ENCODE results near the gene TBC1D23. TPM values are rescaled to one million over a fixed set of nuclear protein-coding genes. Genes with fewer than 3 reads are reported as not detected.
"Not testable (repeated sequence)": the region's sequence is repeated elsewhere in the genome, so short reads cannot be mapped to it uniquely, and the experiment has no call there.

The TBC1D23 gene
- total and polyA plus RNA-seq, 9 of the 15 experiments (the other 6 are each of a cell fraction or from before 2014, with no cell fraction given): 23.4 to 85.8 (median 43.7) TPM

DNA sequence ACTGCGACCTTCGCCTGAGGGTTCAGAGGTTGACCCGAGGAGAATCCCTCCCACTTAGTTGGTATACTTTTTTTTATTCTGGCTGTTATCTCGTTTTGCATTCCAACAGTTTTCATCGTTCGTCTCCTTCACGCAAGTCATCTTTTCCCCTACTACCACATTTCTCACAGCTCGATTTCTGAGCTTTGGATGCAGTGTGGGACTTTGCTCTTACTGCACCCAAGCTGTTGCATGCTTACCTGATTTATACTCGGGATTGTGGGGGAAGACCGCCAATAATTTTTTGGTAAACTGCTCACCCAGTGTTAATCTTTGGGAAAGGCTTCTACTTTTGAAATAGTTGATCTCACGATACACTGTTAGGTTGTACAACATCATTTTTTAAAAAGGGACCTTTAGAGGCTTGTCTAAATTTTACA lies 702 bp downstream of the TBC1D23 start (continued):
- TF ChIP-seq TEAD1 (CRISPR knock-in tag; IDR thresholded peaks at IDR 0.05) (peak in 1 of 2 experiments; percentile 60; a peak in 1 of 4 replicates), NR2C2 (CRISPR knock-in tag; IDR thresholded peaks at IDR 0.05) (no peak), NR2C2 (tag; IDR thresholded peaks at IDR 0.05) (peak; percentile 56), CBFA2T3 (IDR thresholded peaks at IDR 0.05) (peak; percentile 45; the same call in 1 of the 2 replicates), SRF (CRISPR knock-in tag; IDR thresholded peaks at IDR 0.05) (no peak), TEAD4 (IDR thresholded peaks at IDR 0.05; ENCODE audit: low read length) (peak; percentile 66), TEAD4 (CRISPR knock-in tag; IDR thresholded peaks at IDR 0.05; ENCODE audit: borderline replicate concordance) (no peak), ZNF12 (CRISPR knock-in tag; IDR thresholded peaks at IDR 0.05) (no peak)
- TF ChIP-seq, protein P1, sequence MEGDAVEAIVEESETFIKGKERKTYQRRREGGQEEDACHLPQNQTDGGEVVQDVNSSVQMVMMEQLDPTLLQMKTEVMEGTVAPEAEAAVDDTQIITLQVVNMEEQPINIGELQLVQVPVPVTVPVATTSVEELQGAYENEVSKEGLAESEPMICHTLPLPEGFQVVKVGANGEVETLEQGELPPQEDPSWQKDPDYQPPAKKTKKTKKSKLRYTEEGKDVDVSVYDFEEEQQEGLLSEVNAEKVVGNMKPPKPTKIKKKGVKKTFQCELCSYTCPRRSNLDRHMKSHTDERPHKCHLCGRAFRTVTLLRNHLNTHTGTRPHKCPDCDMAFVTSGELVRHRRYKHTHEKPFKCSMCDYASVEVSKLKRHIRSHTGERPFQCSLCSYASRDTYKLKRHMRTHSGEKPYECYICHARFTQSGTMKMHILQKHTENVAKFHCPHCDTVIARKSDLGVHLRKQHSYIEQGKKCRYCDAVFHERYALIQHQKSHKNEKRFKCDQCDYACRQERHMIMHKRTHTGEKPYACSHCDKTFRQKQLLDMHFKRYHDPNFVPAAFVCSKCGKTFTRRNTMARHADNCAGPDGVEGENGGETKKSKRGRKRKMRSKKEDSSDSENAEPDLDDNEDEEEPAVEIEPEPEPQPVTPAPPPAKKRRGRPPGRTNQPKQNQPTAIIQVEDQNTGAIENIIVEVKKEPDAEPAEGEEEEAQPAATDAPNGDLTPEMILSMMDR (IDR thresholded peaks at IDR 0.05 in 2 of 3, conservative IDR thresholded peaks at IDR 0.05 in 1 of 3; ENCODE audit: insufficient read depth in 2 of 3, low read depth in 1 of 3, low read length in 3 of 3): no peak

DNA sequence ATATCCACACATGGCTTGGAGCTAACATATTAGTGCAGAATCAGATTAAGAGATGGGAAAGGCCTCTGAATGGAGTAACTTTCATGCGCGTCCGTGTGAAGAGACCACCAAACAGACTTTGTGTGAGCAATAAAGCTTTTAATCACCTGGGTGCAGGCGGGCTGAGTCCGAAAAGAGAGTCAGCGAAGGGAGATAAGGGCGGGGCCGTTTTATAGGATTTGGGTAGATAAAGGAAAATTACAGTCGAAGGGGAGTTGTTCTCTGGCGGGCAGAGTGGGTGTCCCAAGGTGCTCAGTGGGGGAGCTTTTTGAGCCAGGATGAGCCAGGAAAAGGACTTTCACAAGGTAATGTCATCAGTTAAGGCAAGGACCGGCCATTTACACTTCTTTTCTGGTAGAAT lies 2.1 kb downstream of the TBC1D23 start:
- H3K27me3 ChIP-seq (ENCODE audit: control insufficient read depth in 2 of 2, insufficient read depth in 2 of 2, low read length in 2 of 2); in situ Hi-C loops (cut with MboI); H3K36me3 ChIP-seq (ENCODE audit: control insufficient read depth, insufficient read depth, low read length); H3K4me1 ChIP-seq (replicated peaks in 1 of 2; ENCODE audit: control insufficient read depth in 2 of 2, insufficient read depth in 2 of 2, low read length in 2 of 2); H3K9me3 ChIP-seq (replicated peaks; ENCODE audit: control insufficient read depth, insufficient read depth, low read depth, low read length); BruUV-seq (replicated peaks); H2AFZ ChIP-seq (ENCODE audit: low read depth, low read length); H3K9me1 ChIP-seq (ENCODE audit: control insufficient read depth, insufficient read depth, low read length); CTCF ChIA-PET (ENCODE audit: low intra/inter-chr PET ratio); ATAC-seq; FAIRE-seq: not testable (repeated sequence)
- Histone ChIP-seq H3K4me3 (peak overlapping the region; percentile 95), H3K9ac (ENCODE audit: insufficient read depth in 1 of 2, low read depth in 2 of 2, low read length in 2 of 2) (peak overlapping the region in 1 of 2 experiments; percentile 98; a peak in 2 of 4 replicates), H3K79me2 (ENCODE audit: control insufficient read depth, insufficient read depth, low read length) (peaks cover 72% of the 10 kb centered on the region), H4K20me1 (replicated peaks; ENCODE audit: control insufficient read depth, insufficient read depth, low read length) (peaks cover 34% of the 10 kb centered on the region), H3K27ac (ENCODE audit: extremely low read depth, low read depth, low read length) (peak overlapping the region; percentile 98), H3K4me2 (ENCODE audit: insufficient read depth, low read length) (peak overlapping the region; percentile 75)
- DNase-seq (ENCODE audit: extremely low read depth in 1 of 4, low spot score in 3 of 4): peak in 1 of 4 experiments; percentile 40
- POLR2A ChIA-PET: interaction anchor here (1.1 to 2.3 kb wide), 2 partner anchors 11 to 14 kb away, joined by 5 to 7 read pairs; no protein-coding TSS in a partner anchor
- intact Hi-C loops (cut with micrococcal nuclease): loop anchor here (5.0 kb wide), 1 partner anchor 139 kb away; the partner anchor contains the start of genes LNP1 and TOMM70
- 0% methylated on average over 11 of the region's 11 CpGs for WGBS (ENCODE audit: insufficient coverage, low coverage, missing lambda C conversion rate)
- TF ChIP-seq, protein P2, sequence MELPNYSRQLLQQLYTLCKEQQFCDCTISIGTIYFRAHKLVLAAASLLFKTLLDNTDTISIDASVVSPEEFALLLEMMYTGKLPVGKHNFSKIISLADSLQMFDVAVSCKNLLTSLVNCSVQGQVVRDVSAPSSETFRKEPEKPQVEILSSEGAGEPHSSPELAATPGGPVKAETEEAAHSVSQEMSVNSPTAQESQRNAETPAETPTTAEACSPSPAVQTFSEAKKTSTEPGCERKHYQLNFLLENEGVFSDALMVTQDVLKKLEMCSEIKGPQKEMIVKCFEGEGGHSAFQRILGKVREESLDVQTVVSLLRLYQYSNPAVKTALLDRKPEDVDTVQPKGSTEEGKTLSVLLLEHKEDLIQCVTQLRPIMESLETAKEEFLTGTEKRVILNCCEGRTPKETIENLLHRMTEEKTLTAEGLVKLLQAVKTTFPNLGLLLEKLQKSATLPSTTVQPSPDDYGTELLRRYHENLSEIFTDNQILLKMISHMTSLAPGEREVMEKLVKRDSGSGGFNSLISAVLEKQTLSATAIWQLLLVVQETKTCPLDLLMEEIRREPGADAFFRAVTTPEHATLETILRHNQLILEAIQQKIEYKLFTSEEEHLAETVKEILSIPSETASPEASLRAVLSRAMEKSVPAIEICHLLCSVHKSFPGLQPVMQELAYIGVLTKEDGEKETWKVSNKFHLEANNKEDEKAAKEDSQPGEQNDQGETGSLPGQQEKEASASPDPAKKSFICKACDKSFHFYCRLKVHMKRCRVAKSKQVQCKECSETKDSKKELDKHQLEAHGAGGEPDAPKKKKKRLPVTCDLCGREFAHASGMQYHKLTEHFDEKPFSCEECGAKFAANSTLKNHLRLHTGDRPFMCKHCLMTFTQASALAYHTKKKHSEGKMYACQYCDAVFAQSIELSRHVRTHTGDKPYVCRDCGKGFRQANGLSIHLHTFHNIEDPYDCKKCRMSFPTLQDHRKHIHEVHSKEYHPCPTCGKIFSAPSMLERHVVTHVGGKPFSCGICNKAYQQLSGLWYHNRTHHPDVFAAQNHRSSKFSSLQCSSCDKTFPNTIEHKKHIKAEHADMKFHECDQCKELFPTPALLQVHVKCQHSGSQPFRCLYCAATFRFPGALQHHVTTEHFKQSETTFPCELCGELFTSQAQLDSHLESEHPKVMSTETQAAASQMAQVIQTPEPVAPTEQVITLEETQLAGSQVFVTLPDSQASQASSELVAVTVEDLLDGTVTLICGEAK (IDR thresholded peaks at IDR 0.05): peak; percentile 69
- TF ChIP-seq, protein P2 (CRISPR knock-in tag; IDR thresholded peaks at IDR 0.05): not testable (repeated sequence)

Data from K562 (cell line).